Mesenchymal stem cell (in vitro differentiated cells and primary cell): Measurements from ENCODE around the gene CSH2.
A peak's percentile ranks its signal among the peaks of the same experiment; 100 is the strongest.

Source experiments
- DNase-seq: peaks from one replicate; pipeline ENCODE4 v3.0.0-alpha.2; 2013
- H2AFZ ChIP-seq: one replicate; pipeline ENCODE4 v1.6.1; 2013; ENCODE audit warnings: low read depth, mild to moderate bottlenecking, control low read depth, inconsistent platforms, low read length, moderate library complexity
- H2AK5ac ChIP-seq: 2 replicates; pipeline ENCODE4 v1.6.1; 2013; ENCODE audit warnings: low read length, moderate library complexity, mild to moderate bottlenecking, inconsistent platforms; ENCODE audit not compliant: severe bottlenecking
- H2BK120ac ChIP-seq: one replicate; pipeline ENCODE4 v1.6.1; 2013; ENCODE audit warnings: low read depth, mild to moderate bottlenecking, inconsistent platforms, low read length, moderate library complexity
- H2BK12ac ChIP-seq, 2 experiments: one replicate each; pipeline ENCODE4 v1.6.1; 2013; ENCODE audit warnings: inconsistent platforms in 2 of 2, low read length in 2 of 2, mild to moderate bottlenecking in 2 of 2, moderate library complexity in 2 of 2, control low read depth in 1 of 2
- H2BK15ac ChIP-seq: one replicate; pipeline ENCODE4 v1.6.1; 2013; ENCODE audit warnings: mild to moderate bottlenecking, low read depth, inconsistent platforms; ENCODE audit not compliant: poor library complexity, severe bottlenecking
- H2BK5ac ChIP-seq: 2 replicates; pipeline ENCODE4 v1.6.1; 2013; ENCODE audit warnings: low read depth, mild to moderate bottlenecking, low read length, control low read depth, inconsistent platforms; ENCODE audit not compliant: poor library complexity, severe bottlenecking
- H3K14ac ChIP-seq, 2 experiments: one replicate each; pipeline ENCODE4 v1.6.1; 2013; ENCODE audit warnings: inconsistent platforms in 2 of 2, low read length in 2 of 2, control low read depth in 1 of 2, mild to moderate bottlenecking in 1 of 2, moderate library complexity in 1 of 2
- H3K18ac ChIP-seq, 2 experiments: one replicate each; pipeline ENCODE4 v1.6.1; 2013; ENCODE audit warnings: inconsistent platforms in 2 of 2, low read length in 2 of 2, control low read depth in 1 of 2, low read depth in 1 of 2, mild to moderate bottlenecking in 1 of 2
- H3K23ac ChIP-seq, 2 experiments: one replicate each; pipeline ENCODE4 v1.6.1; 2013; ENCODE audit warnings: inconsistent platforms in 2 of 2, low read length in 2 of 2, mild to moderate bottlenecking in 2 of 2, moderate library complexity in 2 of 2, control low read depth in 1 of 2
- H3K27ac ChIP-seq: 2 replicates; pipeline ENCODE4 v1.5.1; 2013; ENCODE audit warnings: mild to moderate bottlenecking, moderate library complexity, low read length, control low read depth, inconsistent platforms; ENCODE audit not compliant: poor library complexity, severe bottlenecking
- H3K27me3 ChIP-seq, 2 experiments: 2 replicates each; pipeline versions ENCODE4 v1.6.1 to v1.7.0; 2013; ENCODE audit warnings: low read length in 2 of 2, mild to moderate bottlenecking in 2 of 2, moderate library complexity in 2 of 2, control low read depth in 1 of 2, inconsistent platforms in 1 of 2; ENCODE audit not compliant: control insufficient read depth in 1 of 2, insufficient read depth in 1 of 2
- H3K36me3 ChIP-seq, 2 experiments: 2 replicates each; pipeline versions ENCODE4 v1.6.1 to v1.7.0; 2013; ENCODE audit warnings: low read length in 2 of 2, control low read depth in 1 of 2, inconsistent platforms in 1 of 2, low read depth in 1 of 2, mild to moderate bottlenecking in 1 of 2; ENCODE audit not compliant: insufficient read depth in 2 of 2, control insufficient read depth in 1 of 2
- H3K4ac ChIP-seq, 2 experiments: one replicate each; pipeline ENCODE4 v1.6.1; 2013; ENCODE audit warnings: inconsistent platforms in 2 of 2, low read length in 2 of 2, mild to moderate bottlenecking in 2 of 2, moderate library complexity in 2 of 2, control low read depth in 1 of 2, low read depth in 1 of 2
- H3K4me1 ChIP-seq: 2 replicates; pipeline ENCODE4 v1.6.1; 2013; ENCODE audit warnings: low read depth, low read length, control low read depth; ENCODE audit not compliant: control insufficient read depth, insufficient read depth
- H3K4me2 ChIP-seq: 2 replicates; pipeline ENCODE4 v1.6.1; 2013; ENCODE audit warnings: low read length, mild to moderate bottlenecking, inconsistent platforms; ENCODE audit not compliant: poor library complexity, severe bottlenecking
- H3K4me3 ChIP-seq, 2 experiments: 2 replicates each; pipeline versions ENCODE4 v1.5.1 to v1.7.0; 2013; ENCODE audit warnings: low read length in 2 of 2, mild to moderate bottlenecking in 2 of 2, control low read depth in 1 of 2, low read depth in 1 of 2; ENCODE audit not compliant: insufficient read depth in 1 of 2
- H3K79me1 ChIP-seq: replicated peaks from 2 replicates; pipeline ENCODE4 v1.6.1; 2013; ENCODE audit warnings: mild to moderate bottlenecking, control low read depth, low read length, inconsistent platforms; ENCODE audit not compliant: poor library complexity, severe bottlenecking
- H3K9ac ChIP-seq: 2 replicates; pipeline ENCODE4 v1.7.0; 2013; ENCODE audit warnings: mild to moderate bottlenecking, low read length, moderate library complexity
- H3K9me3 ChIP-seq: 2 replicates; pipeline ENCODE4 v1.7.0; 2013; ENCODE audit warnings: mild to moderate bottlenecking, low read length; ENCODE audit not compliant: control insufficient read depth
- H4K8ac ChIP-seq: one replicate; pipeline ENCODE4 v1.6.1; 2013; ENCODE audit warnings: inconsistent platforms, mild to moderate bottlenecking, low read length, moderate library complexity
- H4K91ac ChIP-seq: one replicate; pipeline ENCODE4 v1.6.1; 2013; ENCODE audit warnings: mild to moderate bottlenecking, low read length, inconsistent platforms
- WGBS: methylation state at CpG from one replicate; pipeline ENCODE4 v1.1.7; 2013; ENCODE audit warnings: mixed read lengths; 5-methylcytosine and 5-hydroxymethylcytosine counted together

Gene CSH2

GRCh38 chr17:63841350-63842172 lies 31.9 kb downstream of the CSH2 start:
- Histone ChIP-seq H3K27me3 (no peaks in the 10 kb centered on the region), H3K4me2 (peak overlapping the region; percentile 97), H2BK120ac (no peak overlapping the region), H4K8ac (peak overlapping the region; percentile 73), H3K9ac (peak overlapping the region; percentile 95), H3K79me1 (peaks cover 27% of the 10 kb centered on the region), H2BK15ac (no peak overlapping the region), H3K36me3 (peaks cover 9 to 21% of the 10 kb centered on the region in 2 experiments), H3K23ac (peak overlapping the region in 1 of 2 experiments; percentile 20), H3K27ac (peak overlapping the region; percentile 79), H2BK12ac (peak overlapping the region in 1 of 2 experiments; percentile 40), H2AK5ac (no peak overlapping the region), H4K91ac (peak overlapping the region; percentile 71), H2BK5ac (peak overlapping the region; percentile 75), H3K14ac (peak overlapping the region; percentile 21 to 57), H3K4me1 (peaks cover 33% of the 10 kb centered on the region), H3K9me3 (no peaks in the 10 kb centered on the region), H3K4me3 (peak overlapping the region; percentile 80 to 96), H2AFZ (peak overlapping the region; percentile 29), H3K18ac (peak overlapping the region; percentile 71 to 88), H3K4ac (peak overlapping the region; percentile 57 to 85)
- WGBS = 8% methylated on average over 26 of the region's 26 CpGs
- DNase-seq = peak; percentile 71

GRCh38 chr17:63840591-63841349 lies 32.7 kb downstream of the CSH2 start:
- no peak overlapping the region for H2BK5ac ChIP-seq
- H2BK120ac ChIP-seq = no peak overlapping the region
- H3K79me1 ChIP-seq = peaks cover 31% of the 10 kb centered on the region
- peak overlapping the region in 1 of 2 experiments; percentile 29 for H2BK12ac ChIP-seq
- H3K27ac ChIP-seq = peak overlapping the region; percentile 79
- H2AK5ac ChIP-seq = no peak overlapping the region
- H3K23ac ChIP-seq = peak overlapping the region in 1 of 2 experiments; percentile 47
- no peaks in the 10 kb centered on the region for H3K9me3 ChIP-seq
- H3K4me3 ChIP-seq = peak overlapping the region in 1 of 2 experiments; percentile 96
- peak overlapping the region; percentile 97 for H3K4me2 ChIP-seq
- peak overlapping the region in 1 of 2 experiments; percentile 71 for H3K18ac ChIP-seq
- peak; percentile 11 for DNase-seq
- no peak overlapping the region for H4K91ac ChIP-seq
- H2BK15ac ChIP-seq = peak overlapping the region; percentile 9
- H3K27me3 ChIP-seq = no peaks in the 10 kb centered on the region
- H3K14ac ChIP-seq = no peak overlapping the region
- H2AFZ ChIP-seq = no peak overlapping the region
- H3K36me3 ChIP-seq = peaks cover 17 to 27% of the 10 kb centered on the region in 2 experiments
- peak overlapping the region in 1 of 2 experiments; percentile 15 for H3K4ac ChIP-seq
- WGBS = 83% methylated on average over 3 of the region's 4 CpGs
- peaks cover 33% of the 10 kb centered on the region for H3K4me1 ChIP-seq
- H4K8ac ChIP-seq = peak overlapping the region; percentile 19
- H3K9ac ChIP-seq = peak overlapping the region; percentile 95

DNA sequence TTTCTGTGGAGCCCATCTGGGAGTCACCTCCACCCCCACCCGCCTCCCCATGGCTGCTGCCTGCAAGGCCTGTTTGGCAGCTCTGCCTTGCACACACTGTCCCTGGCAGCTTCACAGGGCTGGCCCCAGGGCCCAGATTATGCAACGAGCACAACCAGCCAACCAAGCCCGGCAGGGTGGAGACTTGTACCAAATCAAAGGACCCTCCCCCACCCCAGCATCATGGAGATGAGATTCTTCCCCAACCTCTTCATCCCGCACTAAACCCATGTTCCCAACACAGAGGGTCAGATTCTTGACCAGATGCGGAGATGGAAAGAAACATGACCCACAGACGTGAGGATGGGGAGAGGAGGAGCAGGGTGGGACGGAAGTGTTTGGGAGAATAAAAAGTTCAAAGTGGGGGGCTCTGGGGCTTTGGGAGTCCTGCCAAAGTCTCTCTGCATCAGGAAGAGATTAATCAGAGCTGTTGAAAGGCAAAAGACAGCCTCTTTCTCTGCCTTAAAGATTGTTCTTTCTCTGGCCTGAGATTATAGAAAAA lies 34.8 kb downstream of the CSH2 start:
- H3K4me1 ChIP-seq = peaks cover 35% of the 10 kb centered on the region
- no peak overlapping the region for H2BK120ac ChIP-seq
- H2AK5ac ChIP-seq = no peak overlapping the region
- no peak overlapping the region for H2AFZ ChIP-seq
- no peak overlapping the region for H3K4ac ChIP-seq
- H2BK15ac ChIP-seq = no peak overlapping the region
- H3K36me3 ChIP-seq = peaks cover 38 to 43% of the 10 kb centered on the region in 2 experiments
- no peak overlapping the region for H3K18ac ChIP-seq
- H3K14ac ChIP-seq = no peak overlapping the region
- H3K27me3 ChIP-seq = no peaks in the 10 kb centered on the region
- peak overlapping the region; percentile 54 for H4K91ac ChIP-seq
- 76% methylated on average over 7 of the region's 7 CpGs for WGBS
- peak overlapping the region in 1 of 2 experiments; percentile 60 for H3K4me3 ChIP-seq
- no peak overlapping the region for H3K27ac ChIP-seq
- H3K9ac ChIP-seq = peak overlapping the region; percentile 77
- H3K4me2 ChIP-seq = no peak overlapping the region
- no peak overlapping the region for H2BK12ac ChIP-seq
- H4K8ac ChIP-seq = no peak overlapping the region
- no peaks in the 10 kb centered on the region for H3K9me3 ChIP-seq
- no peak overlapping the region for H2BK5ac ChIP-seq
- peaks cover 37% of the 10 kb centered on the region for H3K79me1 ChIP-seq
- DNase-seq = peak; percentile 20
- H3K23ac ChIP-seq = peak overlapping the region in 1 of 2 experiments; percentile 27
